COLO668 (cell line): Measurements from ENCODE around the gene EEF1A1.
"Not testable (repeated sequence)": the region's sequence is repeated elsewhere in the genome, so short reads cannot be mapped to it uniquely, and the experiment has no call there.

ENCODE experiments used
- DNase-seq: peaks from one replicate; lab custom pipeline; 2025; ENCODE audit not compliant: unreplicated experiment; lab: John Stamatoyannopoulos, UW

EEF1A1 gene

DNA sequence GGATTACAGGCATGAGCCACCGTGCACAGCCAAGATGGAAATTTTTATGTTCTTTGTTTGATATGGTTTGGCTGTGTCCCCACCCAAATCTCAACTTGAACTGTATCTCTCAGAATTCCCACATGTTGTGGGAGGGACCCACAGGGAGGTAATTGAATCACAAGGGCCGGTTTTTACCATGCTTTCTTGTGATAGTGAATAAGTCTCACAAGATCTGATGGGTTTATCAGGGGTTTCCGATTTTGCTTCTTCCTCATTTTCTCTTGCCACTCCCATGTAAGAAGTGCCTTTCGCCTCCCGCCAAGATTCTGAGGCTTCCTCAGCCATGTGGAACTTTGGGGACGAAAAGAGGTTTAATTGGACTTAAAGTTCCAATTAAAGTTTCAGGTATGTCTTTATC lies 14.6 kb downstream of the EEF1A1 start:
- no peak for DNase-seq

DNA sequence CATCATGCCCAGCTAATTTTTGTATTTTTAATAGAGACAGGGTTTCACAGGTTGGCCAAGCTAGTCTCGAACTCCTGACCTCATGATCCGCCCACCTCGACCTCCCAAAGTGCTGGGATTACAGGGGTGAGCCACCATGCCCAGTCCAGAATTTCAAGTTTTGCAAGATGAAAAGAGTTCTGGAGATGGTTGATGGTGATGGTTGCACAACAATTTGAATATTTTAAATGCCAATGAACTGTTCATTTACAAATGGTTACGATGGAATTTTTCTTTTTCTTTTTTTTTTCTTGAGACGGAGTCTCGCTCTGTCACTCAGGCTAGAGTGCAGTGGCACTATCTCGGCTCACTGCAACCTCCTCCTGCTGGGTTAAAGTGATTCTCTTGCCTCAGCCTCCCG lies 15.1 kb downstream of the EEF1A1 start:
- DNase-seq = not testable (repeated sequence)

DNA sequence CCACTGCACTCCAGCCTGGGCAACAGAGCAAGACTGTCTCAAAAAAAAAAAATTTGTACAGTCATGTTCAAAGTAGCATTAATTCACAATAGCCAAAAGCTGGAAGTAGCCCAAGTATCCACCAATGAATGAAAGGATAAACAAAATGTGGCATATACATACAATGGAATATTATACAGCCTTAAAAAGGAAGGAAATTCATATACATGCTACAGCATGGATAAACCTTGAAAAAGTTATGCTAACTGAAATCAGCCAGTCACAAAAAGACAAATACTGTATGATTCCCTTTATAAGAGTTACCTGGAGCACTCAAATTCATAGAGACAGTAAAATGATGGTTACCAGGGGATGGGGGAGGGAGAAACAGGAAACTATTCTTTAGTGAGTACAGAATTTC lies 15.7 kb downstream of the EEF1A1 start:
- DNase-seq = no peak

DNA sequence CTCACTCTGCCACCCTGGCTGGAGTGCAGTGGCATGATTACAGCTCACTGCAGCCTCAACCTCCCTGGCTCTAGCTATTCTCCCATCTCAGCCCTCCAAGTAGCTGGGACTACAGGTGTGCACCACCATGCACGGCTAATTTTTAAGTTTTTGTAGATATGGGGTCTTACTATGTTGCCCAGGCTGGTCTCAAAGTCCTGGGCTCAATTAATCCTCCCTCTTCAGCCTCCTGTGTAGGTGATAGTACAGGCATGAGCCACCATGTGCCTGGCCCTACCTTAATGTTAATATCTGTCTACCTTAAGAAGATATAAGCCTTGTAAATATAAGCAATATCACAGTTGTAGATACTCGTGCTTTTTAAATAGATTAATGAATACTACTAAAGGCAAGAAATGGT lies 16.7 kb downstream of the EEF1A1 start:
- DNase-seq = no peak

DNA sequence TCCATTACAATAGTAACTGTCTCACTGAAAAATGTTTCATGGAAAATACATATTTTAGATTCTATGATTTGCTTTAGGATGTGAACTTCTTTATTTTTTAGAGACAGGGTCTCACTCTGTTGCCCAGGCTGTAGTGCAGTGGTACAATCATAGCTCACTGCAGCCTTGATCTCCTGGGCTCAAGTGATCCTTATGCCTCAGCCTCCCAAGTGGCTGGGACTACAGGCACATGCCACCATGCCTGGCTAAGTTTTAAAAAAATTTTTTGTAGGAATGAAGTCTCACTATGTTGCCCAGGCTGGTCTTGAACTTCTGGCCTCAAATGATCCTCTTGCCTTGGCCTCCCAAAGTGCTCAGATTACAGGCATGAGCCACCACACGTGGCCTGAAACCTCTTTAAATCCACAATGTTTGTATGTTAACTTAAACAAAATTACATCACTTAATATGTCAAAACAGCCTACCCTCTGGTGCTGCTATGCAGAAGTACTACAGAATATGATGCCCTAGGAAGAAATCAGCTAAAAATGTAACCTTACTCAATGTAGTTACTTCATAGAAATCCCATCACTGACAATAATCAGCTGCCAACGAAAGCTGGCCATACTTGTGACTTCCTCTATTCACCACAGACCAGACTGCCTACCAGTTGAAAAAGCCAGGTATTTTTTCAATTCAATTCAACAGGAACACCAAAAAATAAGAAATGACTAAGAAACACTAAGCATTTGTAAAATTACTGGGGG lies 17.6 kb downstream of the EEF1A1 start:
- no peak for DNase-seq

DNA sequence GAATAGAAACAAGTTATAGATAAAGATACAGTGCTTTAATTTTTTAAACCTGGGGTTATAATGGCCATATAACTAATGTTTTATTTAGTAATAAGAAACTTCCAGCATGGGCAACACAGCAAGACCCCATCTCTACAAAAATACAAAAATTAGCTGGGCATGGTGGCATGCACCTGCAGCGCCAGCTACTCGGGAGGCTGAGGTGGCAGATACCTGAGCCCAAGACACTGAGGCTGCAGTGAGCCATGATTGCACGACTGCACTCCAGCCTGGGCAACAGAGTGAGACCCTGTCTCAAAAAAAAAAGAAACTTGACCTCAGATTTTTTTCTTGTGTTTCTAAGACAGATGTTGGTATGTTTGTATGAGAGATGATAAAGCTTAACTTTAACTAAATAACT lies 22.9 kb downstream of the EEF1A1 start:
- DNase-seq = no peak

DNA sequence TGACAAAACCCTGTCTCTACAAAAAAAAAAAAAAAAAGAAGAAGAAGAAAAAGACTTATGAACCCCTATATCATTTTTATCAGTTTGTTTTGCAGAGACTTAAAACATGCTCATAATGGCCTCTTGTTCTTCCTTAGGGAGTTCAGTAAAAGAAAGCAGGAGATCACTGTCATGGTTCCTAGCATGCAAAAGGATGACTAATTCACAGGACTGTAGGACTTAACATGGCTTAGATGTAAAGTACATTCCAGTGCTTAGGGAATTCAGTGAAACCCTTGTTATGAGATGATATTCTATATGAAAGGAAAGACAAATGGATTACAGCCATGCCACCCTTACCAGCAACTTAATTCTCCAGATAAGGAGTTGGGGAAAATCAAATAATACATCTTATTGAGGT lies 29.5 kb downstream of the EEF1A1 start:
- no peak for DNase-seq

DNA sequence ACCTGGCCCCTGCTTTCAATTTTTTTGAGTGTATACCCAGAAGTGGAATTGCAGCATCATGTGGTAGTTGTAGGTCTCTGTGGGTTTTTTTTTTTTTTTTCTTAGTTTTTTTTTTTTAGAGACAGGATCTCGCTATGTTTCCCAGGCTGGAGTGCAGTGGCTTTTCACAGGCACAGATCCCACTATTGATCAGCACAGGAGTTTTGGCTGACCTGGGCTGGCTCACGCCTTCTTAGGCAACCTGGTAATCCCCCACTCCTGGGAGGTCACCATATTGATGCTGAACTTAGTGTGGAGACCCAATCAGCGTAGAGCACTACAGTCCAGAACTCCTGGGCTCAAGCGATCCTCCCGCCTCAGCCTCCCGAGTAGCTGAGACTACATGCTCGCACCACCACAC lies 33.4 kb downstream of the EEF1A1 start:
- no peak for DNase-seq

DNA sequence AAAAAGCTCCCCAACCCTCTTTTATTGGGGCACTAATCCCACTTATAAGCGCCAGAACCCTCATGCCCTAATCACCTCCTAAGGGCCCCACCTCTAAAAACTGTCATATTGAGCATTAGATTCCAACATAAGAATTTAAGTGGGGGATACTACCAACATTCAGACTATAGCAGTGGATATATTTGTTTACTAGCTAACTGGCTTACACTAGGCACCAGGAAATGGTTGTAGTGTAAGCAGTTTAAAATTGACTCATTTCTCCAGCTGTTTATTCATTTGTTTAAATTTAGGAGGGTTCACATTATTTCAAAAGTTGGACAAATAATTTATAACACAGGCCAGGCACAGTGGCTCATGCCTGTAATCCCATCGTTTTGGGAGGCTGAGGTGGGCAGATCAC lies 36.4 kb downstream of the EEF1A1 start:
- no peak for DNase-seq

DNA sequence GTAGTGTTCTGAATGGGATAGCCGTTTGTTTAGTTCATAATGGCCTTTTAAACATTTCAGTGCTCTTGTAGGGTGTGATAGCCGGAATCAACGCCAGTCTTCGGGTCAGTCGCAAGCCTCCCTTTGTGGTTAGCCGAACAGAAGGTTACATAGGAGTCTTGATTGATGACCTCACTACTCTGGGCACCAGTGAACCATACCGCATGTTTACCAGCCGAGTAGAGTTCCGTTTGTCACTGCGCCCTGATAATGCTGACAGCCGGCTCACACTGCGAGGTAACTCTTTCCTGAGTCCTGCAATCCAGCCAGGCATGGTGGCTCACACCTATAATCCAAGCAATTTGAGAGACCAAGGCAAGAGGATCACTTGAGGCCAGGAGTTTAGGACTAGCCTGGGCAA lies 38.9 kb downstream of the EEF1A1 start:
- DNase-seq = no peak

DNA sequence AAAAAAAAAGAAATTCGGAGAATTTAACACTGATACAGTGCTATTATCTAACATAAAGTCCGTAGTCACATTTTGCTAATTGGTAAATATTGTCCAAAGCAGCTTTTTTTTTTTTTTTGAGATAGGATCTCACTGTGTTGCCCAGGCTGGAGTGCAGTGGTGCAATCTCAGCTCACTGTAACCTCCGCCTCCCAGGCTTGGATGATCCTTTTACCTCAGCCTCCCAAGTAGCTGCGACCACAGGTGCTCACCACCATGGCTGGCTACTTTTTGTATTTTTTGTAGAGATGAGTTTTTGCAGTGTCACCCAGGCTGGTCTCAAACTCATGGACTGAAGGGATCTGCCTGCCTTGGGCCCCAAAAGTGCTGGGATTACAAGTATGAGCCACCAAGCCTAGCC lies 43.4 kb downstream of the EEF1A1 start:
- DNase-seq = no peak

DNA sequence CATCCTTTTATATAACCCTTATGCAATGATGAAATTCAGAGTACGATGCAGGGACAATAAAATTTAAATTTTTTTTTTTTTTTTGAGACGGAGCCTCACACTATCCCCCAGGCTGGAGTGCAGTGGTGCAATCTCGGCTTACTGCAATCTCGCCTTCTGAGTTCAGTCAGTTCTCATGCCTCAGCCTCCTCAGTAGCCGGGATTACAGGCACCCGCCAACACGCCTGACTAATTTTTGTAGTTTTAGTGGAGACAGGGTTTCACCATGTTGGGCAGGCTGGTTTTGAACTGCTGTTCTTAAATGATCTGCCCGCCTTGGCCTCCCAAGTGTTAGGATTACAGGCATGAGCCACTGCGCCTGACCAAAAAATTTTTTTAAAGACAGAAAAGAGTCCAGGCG lies 44.1 kb downstream of the EEF1A1 start:
- DNase-seq = no peak

DNA sequence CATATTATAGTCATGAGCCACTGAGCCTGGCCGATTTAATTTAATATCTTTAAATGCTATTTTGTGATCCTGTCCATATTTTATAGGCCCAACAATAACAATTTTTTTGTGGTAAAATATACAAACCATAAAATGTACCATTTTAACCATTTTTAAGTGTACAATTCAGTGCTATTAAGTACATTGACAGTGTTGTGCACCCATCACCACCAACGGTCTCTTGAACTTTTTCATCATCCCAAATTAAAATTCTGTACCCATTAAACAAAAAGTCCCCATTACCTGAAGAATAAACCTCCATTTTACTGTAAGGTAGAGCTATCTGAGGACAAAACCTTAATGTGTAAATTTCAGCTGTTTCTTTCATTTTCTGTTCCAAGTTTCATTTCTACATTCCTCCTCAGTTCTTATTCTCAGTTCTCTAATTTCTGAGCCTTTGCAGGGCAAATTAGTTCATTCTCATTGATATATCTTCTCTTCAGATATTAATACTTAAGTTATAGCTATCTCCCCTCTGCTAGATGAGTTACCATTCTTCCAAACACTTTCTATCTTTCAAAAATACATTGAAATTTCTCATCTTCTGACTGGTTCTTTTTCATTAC lies 49.0 kb downstream of the EEF1A1 start:
- no peak for DNase-seq
